ENCODE results near the gene ANKRD31. TPM values are rescaled to one million over a fixed set of nuclear protein-coding genes. Genes with fewer than 3 reads are reported as not detected.
"Not testable (repeated sequence)": the region's sequence is repeated elsewhere in the genome, so short reads cannot be mapped to it uniquely, and the experiment has no call there.

The ANKRD31 gene
- total RNA-seq, 1 experiment from 2014 or later = 0.15 TPM

GRCh38 chr5:75168026-75168735 lies 68.5 kb downstream of the ANKRD31 start:
- no peak for DNase-seq (ENCODE audit: low spot score)
- POLR2A ChIA-PET (ENCODE audit: low non-redundant PET) = no interaction called here
- no peaks in the 10 kb centered on the region for H3K27me3 ChIP-seq (replicated peaks; ENCODE audit: insufficient read depth, low read depth, low read length, poor library complexity)
- H3K9me3 ChIP-seq (ENCODE audit: low read depth, low read length, poor library complexity, severe bottlenecking) = no peaks in the 10 kb centered on the region
- H3K4me1 ChIP-seq (ENCODE audit: insufficient read depth, low read length, poor library complexity, severe bottlenecking) = no peaks in the 10 kb centered on the region
- H3K36me3 ChIP-seq (ENCODE audit: insufficient read depth, low read length, poor library complexity, severe bottlenecking) = no peaks in the 10 kb centered on the region
- no peak overlapping the region for H3K4me3 ChIP-seq (ENCODE audit: low read depth, low read length, poor library complexity, severe bottlenecking)
- no TSS peak for BruUV-seq (replicated peaks)
- intact Hi-C loops (cut with micrococcal nuclease; ENCODE audit: unreplicated experiment) = no loop called here
- CTCF ChIA-PET = no interaction called here
- H3K27ac ChIP-seq (ENCODE audit: low read depth, low read length, poor library complexity, severe bottlenecking) = no peak overlapping the region
- no peak for TF ChIP-seq EZH2 (IDR thresholded peaks at IDR 0.05; ENCODE audit: borderline replicate concordance, low read depth, low read length, poor library complexity, severe bottlenecking)
- TF ChIP-seq CTCF (conservative IDR thresholded peaks at IDR 0.05; ENCODE audit: low read depth, low read length) = no peak

GRCh38 chr5:75167345-75167744 lies 69.3 kb downstream of the ANKRD31 start:
- intact Hi-C loops (cut with micrococcal nuclease; ENCODE audit: unreplicated experiment) = no loop called here
- BruUV-seq (replicated peaks) = no TSS peak
- Histone ChIP-seq H3K36me3 (ENCODE audit: insufficient read depth, low read length, poor library complexity, severe bottlenecking) (no peaks in the 10 kb centered on the region), H3K4me1 (ENCODE audit: insufficient read depth, low read length, poor library complexity, severe bottlenecking) (no peaks in the 10 kb centered on the region), H3K27me3 (replicated peaks; ENCODE audit: insufficient read depth, low read depth, low read length, poor library complexity) (no peaks in the 10 kb centered on the region), H3K27ac (ENCODE audit: low read depth, low read length, poor library complexity, severe bottlenecking) (no peak overlapping the region), H3K9me3 (ENCODE audit: low read depth, low read length, poor library complexity, severe bottlenecking) (no peaks in the 10 kb centered on the region), H3K4me3 (ENCODE audit: low read depth, low read length, poor library complexity, severe bottlenecking) (no peak overlapping the region)
- ChIA-PET CTCF (no interaction called here), POLR2A (ENCODE audit: low non-redundant PET) (no interaction called here)
- peak; percentile 31 for DNase-seq (ENCODE audit: low spot score)
- TF ChIP-seq CTCF (conservative IDR thresholded peaks at IDR 0.05; ENCODE audit: low read depth, low read length) (peak; percentile 32), EZH2 (IDR thresholded peaks at IDR 0.05; ENCODE audit: borderline replicate concordance, low read depth, low read length, poor library complexity, severe bottlenecking) (no peak)

GRCh38 chr5:75161508-75161907 lies 75.2 kb downstream of the ANKRD31 start:
- BruUV-seq (replicated peaks); POLR2A ChIA-PET (ENCODE audit: low non-redundant PET); H3K4me3 ChIP-seq (ENCODE audit: low read depth, low read length, poor library complexity, severe bottlenecking); H3K27me3 ChIP-seq (replicated peaks; ENCODE audit: insufficient read depth, low read depth, low read length, poor library complexity); H3K36me3 ChIP-seq (ENCODE audit: insufficient read depth, low read length, poor library complexity, severe bottlenecking); intact Hi-C loops (cut with micrococcal nuclease; ENCODE audit: unreplicated experiment); H3K27ac ChIP-seq (ENCODE audit: low read depth, low read length, poor library complexity, severe bottlenecking); H3K4me1 ChIP-seq (ENCODE audit: insufficient read depth, low read length, poor library complexity, severe bottlenecking); CTCF ChIA-PET: not testable (repeated sequence)
- H3K9me3 ChIP-seq (ENCODE audit: low read depth, low read length, poor library complexity, severe bottlenecking) = peaks cover 14% of the 10 kb centered on the region
- DNase-seq (ENCODE audit: low spot score) = peak; percentile 21

GRCh38 chr5:75156585-75156984 lies 80.1 kb downstream of the ANKRD31 start:
- ChIA-PET POLR2A (ENCODE audit: low non-redundant PET) (no interaction called here), CTCF (no interaction called here)
- intact Hi-C loops (cut with micrococcal nuclease; ENCODE audit: unreplicated experiment) = no loop called here
- DNase-seq (ENCODE audit: low spot score) = peak; percentile 21
- Histone ChIP-seq H3K4me1 (ENCODE audit: insufficient read depth, low read length, poor library complexity, severe bottlenecking) (no peaks in the 10 kb centered on the region), H3K4me3 (ENCODE audit: low read depth, low read length, poor library complexity, severe bottlenecking) (no peak overlapping the region), H3K9me3 (ENCODE audit: low read depth, low read length, poor library complexity, severe bottlenecking) (peaks cover 10% of the 10 kb centered on the region), H3K27ac (ENCODE audit: low read depth, low read length, poor library complexity, severe bottlenecking) (no peak overlapping the region), H3K36me3 (ENCODE audit: insufficient read depth, low read length, poor library complexity, severe bottlenecking) (no peaks in the 10 kb centered on the region), H3K27me3 (replicated peaks; ENCODE audit: insufficient read depth, low read depth, low read length, poor library complexity) (no peaks in the 10 kb centered on the region)
- BruUV-seq (replicated peaks) = no TSS peak
- TF ChIP-seq EZH2 (IDR thresholded peaks at IDR 0.05; ENCODE audit: borderline replicate concordance, low read depth, low read length, poor library complexity, severe bottlenecking) (no peak), CTCF (conservative IDR thresholded peaks at IDR 0.05; ENCODE audit: low read depth, low read length) (peak; percentile 38)

Measured in A673 (cell line).